GM21723 (cell line): Measurements from ENCODE around the gene SOWAHC.
"Not testable (repeated sequence)": the region's sequence is repeated elsewhere in the genome, so short reads cannot be mapped to it uniquely, and the experiment has no call there.

Experiments
- ATAC-seq: cut with Tn5 transposase; IDR thresholded peaks from one replicate; pipeline ENCODE4 v1.9.1; 2021; ENCODE audit warnings: mild to moderate bottlenecking, moderate library complexity; ENCODE audit not compliant: unreplicated experiment

Gene SOWAHC, protein sequence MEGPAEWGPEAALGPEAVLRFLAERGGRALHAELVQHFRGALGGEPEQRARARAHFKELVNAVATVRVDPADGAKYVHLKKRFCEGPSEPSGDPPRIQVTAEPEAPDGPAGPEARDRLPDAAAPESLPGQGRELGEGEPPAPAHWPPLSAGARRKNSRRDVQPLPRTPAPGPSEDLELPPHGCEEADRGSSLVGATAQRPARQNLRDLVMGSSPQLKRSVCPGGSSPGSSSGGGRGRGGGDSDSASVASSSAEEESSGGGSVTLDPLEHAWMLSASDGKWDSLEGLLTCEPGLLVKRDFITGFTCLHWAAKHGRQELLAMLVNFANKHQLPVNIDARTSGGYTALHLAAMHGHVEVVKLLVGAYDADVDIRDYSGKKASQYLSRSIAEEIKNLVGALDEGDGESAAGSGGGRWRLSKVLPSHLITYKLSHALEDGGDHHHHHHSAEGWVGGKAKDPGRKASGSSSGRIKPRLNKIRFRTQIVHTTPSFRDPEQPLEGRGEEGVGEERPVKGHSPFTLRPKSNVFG

DNA sequence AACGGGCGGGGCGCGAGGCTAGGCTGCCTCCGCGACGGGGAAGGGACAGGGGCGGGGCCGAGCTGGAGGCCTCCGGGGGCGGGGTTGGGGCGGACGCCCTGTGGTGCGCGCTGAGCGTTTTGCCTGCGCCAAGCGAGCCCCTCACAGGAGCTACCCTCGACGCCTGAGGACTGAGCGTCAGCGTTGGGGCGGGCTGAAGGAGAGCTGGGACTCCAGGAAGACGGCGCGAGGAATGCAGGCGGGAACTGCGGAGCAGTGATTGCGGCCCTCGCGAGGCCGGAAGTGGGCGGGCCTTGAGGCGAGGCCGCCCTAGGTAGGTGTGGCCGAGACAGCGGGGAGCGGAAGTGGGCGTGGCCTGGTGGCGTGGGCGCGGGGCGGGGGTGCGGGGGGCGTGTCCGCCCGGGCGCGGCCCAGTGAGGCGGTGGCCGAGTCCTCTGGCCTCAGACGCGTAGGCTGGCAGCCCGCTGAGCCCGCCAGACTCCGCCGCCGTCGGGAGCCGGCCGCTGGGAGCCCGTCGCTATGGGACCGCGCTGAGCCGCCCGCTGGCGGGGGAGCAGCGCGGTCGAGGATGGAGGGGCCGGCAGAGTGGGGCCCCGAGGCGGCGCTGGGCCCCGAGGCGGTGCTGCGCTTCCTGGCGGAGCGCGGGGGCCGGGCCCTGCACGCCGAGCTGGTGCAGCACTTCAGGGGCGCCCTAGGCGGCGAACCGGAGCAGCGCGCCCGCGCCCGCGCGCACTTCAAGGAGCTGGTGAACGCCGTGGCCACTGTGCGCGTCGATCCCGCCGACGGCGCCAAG is at the start of gene SOWAHC, which contains the start of gene SEPTIN10:
Gene SOWAHC, plus strand, starts transcription at position 443 of the 793 bp plus-strand sequence. Its CDS starts 126 bp downstream, at position 569.
Gene SEPTIN10, minus strand, starts transcription at position 45 of the 793 bp plus-strand sequence. CDS start 139 bp downstream, outside the sequence.
- peak; percentile 87 for ATAC-seq

DNA sequence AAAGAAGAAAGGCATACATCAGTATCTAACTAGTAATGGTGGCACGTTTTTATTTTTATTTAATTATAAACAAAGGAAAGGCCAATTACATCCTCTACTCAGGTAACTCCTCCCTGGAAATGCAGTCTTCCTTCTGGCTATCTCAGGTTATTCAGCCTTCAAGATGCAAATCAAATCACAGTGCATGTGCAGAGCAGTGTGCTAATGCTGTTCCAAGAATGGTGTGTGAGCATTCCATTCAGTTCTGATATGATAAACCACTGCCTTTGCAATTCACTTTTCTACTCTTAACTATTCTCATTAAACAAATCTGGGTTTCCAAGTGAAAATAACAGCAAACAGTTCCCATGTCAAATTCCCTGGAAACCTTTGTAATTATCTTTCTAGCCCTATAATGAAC is 38.8 kb upstream of the SOWAHC start:
- no peak for ATAC-seq

DNA sequence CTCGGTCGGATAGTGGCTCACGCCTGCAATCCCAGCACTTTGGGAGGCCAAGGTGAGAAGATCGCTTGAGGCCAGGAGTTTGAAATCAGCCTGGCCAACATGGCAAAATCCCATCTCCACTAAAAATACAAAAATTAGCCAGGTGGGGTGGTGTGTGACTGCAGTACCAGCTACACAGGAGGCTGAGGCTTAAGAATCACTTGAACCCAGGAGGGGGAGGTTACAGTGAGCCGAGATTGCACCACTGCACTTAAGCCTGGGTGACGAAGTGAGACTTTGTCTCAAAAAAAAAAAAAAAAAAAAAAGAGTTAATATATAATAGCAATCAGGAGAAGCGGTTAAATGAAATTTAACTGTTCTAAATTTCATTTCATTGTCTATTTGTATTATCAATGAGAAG is 36.5 kb upstream of the SOWAHC start:
- ATAC-seq = not testable (repeated sequence)

DNA sequence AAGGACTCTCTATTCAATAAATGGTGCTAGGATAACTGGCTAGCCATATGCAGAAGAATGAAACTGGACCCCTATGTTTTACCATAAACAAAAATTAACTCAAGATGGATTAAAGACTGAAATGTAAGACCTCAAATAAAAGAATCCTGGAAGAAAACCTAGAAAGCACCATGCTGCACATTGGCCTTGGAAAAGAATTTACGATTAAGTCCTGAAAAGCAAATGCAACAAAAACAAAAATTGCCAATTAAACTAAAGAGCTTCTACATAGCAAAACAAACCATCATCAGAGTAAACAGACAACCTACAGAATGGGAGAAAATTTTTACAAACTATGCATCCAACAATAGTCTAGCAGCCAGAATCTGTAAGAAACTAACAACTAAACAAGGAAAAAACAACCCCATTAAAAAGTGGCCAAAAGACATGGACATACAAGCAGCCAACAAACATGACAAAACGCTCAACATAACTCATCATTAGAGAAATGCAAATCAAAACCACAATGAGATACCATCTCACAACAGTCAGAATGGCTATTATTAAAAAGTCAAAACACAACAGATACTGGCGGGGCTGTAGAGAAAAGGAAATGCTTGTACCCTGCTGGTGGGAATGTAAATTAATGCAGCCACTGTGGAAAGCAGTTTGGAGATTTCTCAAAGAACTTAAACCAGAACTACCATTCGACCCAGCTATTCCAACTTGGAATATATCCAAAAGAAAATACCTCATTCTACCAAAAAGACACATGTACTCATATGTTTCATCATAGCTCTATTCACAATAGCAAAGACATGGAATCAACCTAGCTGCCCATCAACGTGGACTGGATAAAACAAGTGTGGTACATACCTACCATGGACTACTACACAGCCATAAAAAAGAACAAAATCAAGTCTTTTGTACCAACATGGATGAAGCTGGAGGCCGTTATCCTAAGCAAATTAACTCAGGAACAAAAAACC is 31.0 kb upstream of the SOWAHC start:
- ATAC-seq = peak; percentile 63

DNA sequence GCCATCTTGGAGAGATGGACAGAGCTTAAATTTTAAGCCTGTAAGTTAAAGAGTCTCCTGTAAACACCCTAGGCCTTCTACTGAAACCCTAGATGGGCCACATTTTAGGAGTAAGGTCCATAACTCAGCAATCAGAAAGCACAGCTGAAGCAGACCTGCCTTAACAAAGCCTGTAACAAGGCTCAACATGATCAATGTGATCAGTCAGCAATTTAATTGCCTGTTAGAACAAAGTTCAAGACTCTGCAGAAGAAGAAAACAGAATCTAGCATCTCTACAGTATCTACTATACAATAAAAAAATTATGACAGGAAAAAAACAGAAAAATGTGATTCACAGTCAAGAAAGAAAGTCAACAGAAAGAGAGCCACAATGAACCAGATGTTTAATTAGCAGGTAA is 27.5 kb upstream of the SOWAHC start:
- ATAC-seq = no peak

DNA sequence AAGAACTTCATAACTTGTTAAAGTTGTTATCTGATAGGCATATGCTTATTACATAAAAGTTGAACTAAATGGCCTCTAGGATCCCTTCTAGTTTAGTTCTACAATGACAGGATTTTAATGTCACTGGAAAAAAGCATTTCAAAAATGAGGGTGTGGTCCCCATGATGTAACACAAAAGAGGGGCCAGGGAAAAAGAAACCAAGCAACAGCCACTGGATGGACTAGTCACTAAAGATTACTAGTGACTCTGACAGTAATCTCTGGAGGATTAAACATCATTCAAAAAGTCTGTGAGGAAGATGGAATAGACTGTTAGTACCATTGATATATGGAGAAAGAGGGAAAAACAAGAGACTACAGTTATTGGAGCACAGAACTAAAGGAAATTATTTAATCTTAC is 23.0 kb upstream of the SOWAHC start:
- ATAC-seq = no peak

DNA sequence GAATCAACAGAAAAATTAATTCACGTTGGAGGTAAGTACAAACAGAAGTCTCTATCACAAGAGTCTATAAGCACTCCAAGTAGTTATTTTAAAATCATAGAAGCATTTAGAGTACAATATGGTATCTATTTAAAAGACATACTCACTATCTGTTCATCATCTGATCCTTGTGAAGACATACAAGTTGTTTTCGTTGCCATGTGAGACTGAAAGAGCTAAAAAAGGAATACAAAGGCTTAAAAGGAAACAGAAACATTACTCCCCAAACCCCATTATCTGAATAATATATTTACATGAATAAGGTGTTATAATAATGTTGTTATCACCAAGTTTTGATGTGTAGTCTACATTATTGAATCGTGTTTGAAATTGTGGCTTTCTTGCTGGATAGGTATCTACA is 21.3 kb upstream of the SOWAHC start:
- ATAC-seq = no peak

DNA sequence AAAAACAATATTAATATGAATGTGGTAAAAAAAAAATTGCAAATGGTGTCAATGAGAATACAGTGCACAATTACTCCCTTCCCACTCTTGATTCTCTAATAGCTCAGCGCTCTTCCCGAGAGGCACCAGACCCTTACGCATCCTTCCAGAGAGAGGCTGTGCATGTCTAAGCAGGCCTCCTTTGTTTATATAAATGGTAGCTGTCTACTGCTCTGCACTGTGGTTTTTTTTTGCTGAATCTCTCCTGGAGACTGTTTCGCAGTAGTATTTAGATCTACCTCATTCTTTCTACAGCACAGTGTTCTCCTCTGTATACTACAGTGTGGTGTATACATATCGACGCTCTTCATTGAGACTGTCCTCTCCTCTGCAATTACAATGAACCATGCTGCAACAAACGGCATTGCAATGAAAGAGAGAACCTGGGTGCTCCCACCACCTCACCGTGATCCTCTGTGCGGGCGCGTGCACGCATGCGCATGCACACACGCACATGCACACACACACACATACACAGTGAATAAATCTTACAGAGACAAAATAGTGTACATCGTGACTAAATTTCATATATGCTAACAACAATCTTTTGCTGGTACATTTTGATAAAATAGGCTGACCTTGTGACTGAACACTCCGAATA is 19.8 kb upstream of the SOWAHC start:
- no peak for ATAC-seq

DNA sequence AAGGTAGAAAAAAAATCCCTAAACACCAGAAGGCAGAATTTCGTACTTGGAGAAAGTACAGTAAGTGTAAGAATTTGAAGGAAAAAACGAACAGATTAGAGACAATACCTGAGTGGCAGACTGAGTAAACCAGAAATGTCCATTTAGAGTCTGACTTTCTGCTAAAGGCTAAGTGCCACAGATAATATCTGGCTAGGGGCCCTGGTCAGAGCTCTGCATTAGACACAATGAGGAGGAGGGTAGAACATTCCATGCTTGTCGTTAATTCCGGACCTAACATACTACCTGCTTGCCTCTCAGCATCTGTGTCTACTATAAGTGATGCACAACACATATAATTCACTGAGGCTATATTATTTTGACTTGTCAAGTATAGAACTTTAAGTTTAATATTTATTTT is 18.5 kb upstream of the SOWAHC start:
- ATAC-seq = no peak

DNA sequence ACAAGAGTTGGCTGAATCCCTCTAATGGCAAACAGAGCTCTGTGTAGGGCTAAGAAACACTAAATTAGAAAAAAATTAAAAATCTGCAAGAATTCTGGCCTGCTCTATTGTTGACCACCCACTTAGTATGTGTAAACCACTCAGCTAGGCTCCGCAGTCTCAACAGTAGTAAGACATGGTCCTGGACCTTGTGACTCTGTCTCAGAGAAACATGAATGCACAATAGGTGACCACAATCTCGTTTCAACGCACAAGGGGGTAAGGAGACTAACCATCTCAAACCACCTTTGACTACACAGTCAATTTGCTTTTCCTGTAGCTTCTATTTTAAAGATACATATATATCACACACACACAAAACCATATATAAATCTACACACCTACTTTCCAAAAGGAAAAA is 16.9 kb upstream of the SOWAHC start:
- ATAC-seq = no peak

DNA sequence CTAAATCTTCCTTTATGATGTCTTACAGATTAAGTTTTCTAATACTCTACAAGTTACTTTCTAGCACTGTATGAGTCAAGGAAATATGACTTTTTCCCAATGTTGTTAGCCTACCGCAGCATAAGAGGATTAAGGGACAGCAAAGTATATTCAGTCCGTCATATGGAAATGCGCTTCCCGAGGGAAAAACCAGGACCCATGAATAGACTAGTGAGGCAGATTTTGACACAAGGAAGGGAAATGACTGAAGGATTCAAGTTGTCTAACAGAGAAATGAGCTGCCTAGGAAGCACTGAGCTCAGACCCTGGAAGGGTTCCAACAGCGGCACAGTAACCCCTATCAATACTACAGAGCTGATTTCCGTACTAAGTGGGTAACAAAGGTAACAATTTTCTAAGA is 12.4 kb upstream of the SOWAHC start:
- no peak for ATAC-seq

DNA sequence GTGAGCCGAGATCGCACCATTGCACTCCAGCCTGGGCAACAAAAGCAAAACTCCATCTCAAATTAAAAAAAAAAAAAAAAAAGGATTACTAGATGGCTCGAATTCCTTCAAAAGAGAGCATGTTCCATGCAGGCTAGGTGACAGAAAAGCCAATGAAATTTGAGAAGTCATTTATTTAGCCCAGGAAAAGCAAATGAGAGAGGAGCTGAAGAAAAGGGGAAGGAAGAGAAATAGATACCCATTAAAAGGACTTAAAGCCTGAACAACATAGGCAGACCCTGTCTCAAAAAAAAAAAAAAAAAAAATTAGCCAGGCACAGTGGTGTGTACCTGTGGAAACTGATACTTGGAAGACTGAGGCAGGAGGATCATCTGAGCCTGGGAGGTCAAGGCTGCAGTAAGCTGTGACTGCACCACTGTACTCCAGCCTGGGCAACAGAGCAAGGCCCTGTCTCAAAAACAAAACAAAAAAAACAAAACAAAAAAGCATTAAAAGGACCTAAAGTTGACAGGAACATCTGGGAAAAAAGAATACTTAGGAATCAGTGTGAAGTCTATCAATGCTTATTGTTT is 11.5 kb upstream of the SOWAHC start:
- ATAC-seq = no peak

DNA sequence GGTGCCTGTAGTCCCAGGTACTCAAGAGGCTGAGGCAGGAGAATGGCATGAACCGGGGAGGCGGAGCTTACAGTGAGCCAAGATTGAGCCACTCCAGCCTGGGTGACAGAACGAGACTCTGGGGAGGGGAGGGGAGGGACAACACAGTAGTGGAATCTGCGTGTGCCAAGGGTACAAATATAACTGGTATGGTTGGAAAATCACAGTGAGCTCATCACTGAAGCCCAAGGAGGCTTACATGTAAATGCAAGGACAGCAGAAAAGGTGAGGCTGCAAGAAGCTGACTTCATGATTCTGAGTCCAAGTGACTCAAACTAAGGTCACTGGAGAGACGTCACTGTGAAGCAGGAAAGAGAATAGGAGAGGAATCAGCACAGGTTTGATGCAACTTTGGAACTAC is 9.6 kb upstream of the SOWAHC start:
- no peak for ATAC-seq

DNA sequence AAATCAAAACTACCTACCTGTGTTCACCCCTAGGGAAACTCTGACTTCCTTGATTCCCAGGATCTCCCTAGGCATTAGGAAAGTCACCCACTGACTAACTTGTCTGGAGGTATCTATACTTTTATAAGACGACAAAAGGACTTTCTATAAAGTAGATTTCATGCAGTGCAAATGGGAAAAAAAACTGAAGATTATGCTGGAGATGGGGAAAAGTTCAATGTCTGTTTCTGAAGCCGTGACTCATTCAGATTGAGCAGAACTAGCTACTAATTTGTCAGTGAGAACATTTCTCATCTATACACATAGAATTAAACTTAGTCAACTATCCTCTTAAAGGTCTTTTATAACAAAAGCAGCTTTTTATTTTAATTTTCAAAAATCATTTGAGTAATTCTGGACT is 6.4 kb upstream of the SOWAHC start:
- ATAC-seq = no peak

DNA sequence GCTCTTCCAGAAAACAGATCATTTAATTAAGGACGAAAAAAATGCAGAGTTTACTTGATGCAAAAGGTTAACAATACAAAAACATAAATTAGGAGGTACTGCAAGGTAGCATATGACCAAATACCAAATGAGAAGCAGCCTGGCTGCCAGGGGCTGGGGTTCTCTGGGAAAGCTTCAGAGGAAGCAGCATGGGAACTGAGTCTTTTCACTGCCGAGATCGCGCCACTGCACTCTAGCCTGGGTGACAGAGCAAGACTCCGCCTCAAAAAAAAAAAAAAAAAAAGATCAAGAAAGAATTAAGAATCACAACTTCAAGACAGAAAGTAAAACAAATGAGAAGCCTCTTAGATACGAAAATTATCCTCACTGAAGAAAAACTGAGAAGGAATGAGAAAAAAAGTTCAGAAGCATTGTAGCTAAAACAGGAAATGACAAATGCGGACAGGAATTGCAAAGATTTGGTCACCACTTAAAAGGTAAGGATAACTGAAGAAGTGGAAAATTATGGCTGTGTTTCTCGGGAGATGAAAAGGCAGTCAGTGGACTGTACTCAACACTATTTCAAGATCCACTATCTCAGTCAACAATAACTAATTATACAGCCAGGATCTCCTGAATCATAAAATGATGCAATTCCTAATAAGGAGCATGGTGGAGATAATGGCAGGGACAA is 4.7 kb upstream of the SOWAHC start:
- ATAC-seq = no peak

DNA sequence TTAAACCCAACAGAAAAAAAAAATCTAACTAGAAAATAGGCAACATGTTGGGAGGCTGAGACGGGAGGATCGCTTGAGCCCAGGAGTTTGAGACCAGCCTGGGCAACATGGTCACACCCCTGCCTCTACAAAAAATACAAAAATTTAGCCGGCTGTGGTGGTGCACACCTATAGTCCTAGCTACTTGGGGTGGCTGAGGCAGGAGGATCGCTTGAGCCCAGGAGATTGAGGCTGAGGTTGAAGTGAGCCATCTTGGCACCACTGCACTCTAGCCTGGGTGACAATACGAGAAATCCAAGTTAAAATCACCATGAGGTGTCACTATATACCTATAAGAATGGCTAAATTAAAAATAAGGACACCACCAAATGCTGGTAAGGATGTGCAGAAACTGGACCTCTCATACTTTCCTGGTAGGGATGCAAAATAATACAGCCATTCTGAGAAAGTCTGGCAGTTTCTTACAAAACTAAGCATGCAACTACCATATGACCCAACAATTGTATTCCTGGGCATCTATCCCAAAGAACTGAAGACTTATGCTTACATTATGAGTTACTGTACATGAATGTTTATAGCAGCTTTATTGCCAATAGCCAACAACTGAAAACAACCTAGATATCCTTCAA is 2.6 kb upstream of the SOWAHC start:
- no peak for ATAC-seq

DNA sequence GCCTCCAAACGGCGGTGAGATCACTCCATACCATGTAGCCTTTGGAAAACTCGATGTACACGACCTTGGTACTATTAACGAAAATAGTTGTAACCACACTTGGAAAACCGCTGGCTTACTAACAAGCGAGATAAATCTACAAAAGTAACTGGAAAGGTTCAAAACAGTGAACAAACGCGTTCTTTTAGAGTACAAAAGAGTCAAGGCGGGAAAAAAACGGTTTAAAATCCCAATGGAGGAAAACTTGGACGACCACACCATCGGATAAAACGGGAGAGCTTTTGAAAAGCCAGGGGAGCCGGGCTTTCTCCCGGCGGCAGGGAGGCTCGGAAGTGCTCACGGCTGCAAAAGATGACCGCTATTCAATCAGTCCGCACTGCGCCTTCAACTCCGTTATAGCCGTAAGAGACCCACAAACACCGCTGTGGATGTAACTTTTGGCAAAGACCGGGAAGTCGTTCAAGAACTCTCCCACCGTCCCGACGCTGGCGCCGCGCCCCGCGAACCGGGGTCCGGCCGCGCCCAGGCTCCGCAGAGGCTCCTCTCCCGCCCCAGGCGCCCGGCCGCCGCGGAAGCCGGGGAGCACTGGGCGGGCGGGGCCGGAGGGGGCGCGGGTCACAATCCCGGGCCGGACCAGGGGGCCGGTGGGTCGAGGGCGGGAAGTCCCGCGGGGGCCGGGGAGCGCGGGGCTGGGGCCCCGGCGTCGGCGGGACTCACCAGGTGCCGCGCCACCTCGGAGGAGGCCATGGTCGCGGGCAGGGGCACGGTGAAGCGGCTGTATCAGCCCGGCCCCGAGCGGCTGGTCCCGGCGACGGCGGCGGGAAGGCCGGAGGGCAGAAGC is 863 bp upstream of the SOWAHC start:
- peak; percentile 41 for ATAC-seq
